Glutamatergic neuron (in vitro differentiated cells): ENCODE results near the gene NET1. TPM values are rescaled to one million over a fixed set of nuclear protein-coding genes. Genes with fewer than 3 reads are reported as not detected.

Experiments used
- DNase-seq: peaks from one replicate; pipeline ENCODE4 v3.0.0; 2022
- H3K27ac Mint-ChIP-seq: one replicate; pipeline ENCODE4 v1.8.0; 2020; ENCODE audit warnings: mild to moderate bottlenecking, mixed read lengths, inconsistent platforms; ENCODE audit not compliant: unreplicated experiment
- H3K27me3 Mint-ChIP-seq: one replicate; pipeline ENCODE4 v1.8.0; 2020; ENCODE audit warnings: mild to moderate bottlenecking, moderate library complexity, mixed read lengths, inconsistent platforms; ENCODE audit not compliant: unreplicated experiment
- H3K36me3 Mint-ChIP-seq: one replicate; pipeline ENCODE4 v1.8.0; 2020; ENCODE audit warnings: mild to moderate bottlenecking, mixed read lengths, inconsistent platforms; ENCODE audit not compliant: unreplicated experiment
- H3K4me1 Mint-ChIP-seq: one replicate; pipeline ENCODE4 v1.8.0; 2020; ENCODE audit warnings: mild to moderate bottlenecking, low read depth, mixed read lengths, inconsistent platforms; ENCODE audit not compliant: unreplicated experiment
- H3K4me3 Mint-ChIP-seq: one replicate; pipeline ENCODE4 v1.8.0; 2020; ENCODE audit warnings: mild to moderate bottlenecking, mixed read lengths, inconsistent platforms; ENCODE audit not compliant: unreplicated experiment
- H3K9me3 Mint-ChIP-seq: one replicate; pipeline ENCODE4 v1.8.0; 2020; ENCODE audit warnings: mild to moderate bottlenecking, moderate library complexity, mixed read lengths, inconsistent platforms; ENCODE audit not compliant: unreplicated experiment
- CTCF ChIP-seq: fragments of 200-600 bp; sonication (generic); IDR thresholded peaks from one replicate; pipeline ENCODE4 v1.5.0; 2021; ENCODE audit not compliant: partially characterized antibody, unreplicated experiment
- total RNA-seq: library from RNA; stranded (reverse); fragmentation: NEBNext Ultra II Directional; extraction: Animal tissue kit (Norgen Biotek cat#: 25700); gene quantifications from one replicate; pipeline ENCODE4 v1.2.1, GENCODE V29; 2021; ENCODE audit not compliant: unreplicated experiment

Gene NET1
- total RNA-seq, 1 donor from 2014 or later: 63.8 TPM

- Mint-ChIP-seq H3K4me1 (no peaks in the 10 kb centered on the region), H3K4me3 (no peak overlapping the region), H3K36me3 (peaks cover 4% of the 10 kb centered on the region), H3K9me3 (peaks cover 2% of the 10 kb centered on the region), H3K27ac (no peak overlapping the region), H3K27me3 (peaks cover 5% of the 10 kb centered on the region)
- TF ChIP-seq CTCF: no peak
- DNase-seq: no peak
Observed at GRCh38 chr10:5476918-5477525, 64.7 kb downstream of the NET1 start.

GRCh38 chr10:5477948-5478693 is 65.8 kb downstream of the NET1 start:
- H3K36me3 Mint-ChIP-seq: no peaks in the 10 kb centered on the region
- no peak for TF ChIP-seq CTCF
- H3K27me3 Mint-ChIP-seq: peaks cover 5% of the 10 kb centered on the region
- H3K4me3 Mint-ChIP-seq: no peak overlapping the region
- H3K27ac Mint-ChIP-seq: no peak overlapping the region
- peaks cover 2% of the 10 kb centered on the region for H3K9me3 Mint-ChIP-seq
- DNase-seq: no peak
- peaks cover 2% of the 10 kb centered on the region for H3K4me1 Mint-ChIP-seq

- H3K4me3 Mint-ChIP-seq: no peak overlapping the region
- no peak overlapping the region for H3K27ac Mint-ChIP-seq
- peaks cover 5% of the 10 kb centered on the region for H3K27me3 Mint-ChIP-seq
Observed at GRCh38 chr10:5478694-5479305, 66.4 kb downstream of the NET1 start.

GRCh38 chr10:5479481-5480161 is 67.3 kb downstream of the NET1 start:
- TF ChIP-seq CTCF: no peak
- Mint-ChIP-seq H3K9me3 (peaks cover 2% of the 10 kb centered on the region), H3K27ac (no peak overlapping the region), H3K4me1 (peaks cover 2% of the 10 kb centered on the region), H3K27me3 (peaks cover 5% of the 10 kb centered on the region), H3K36me3 (no peaks in the 10 kb centered on the region), H3K4me3 (no peak overlapping the region)
- DNase-seq: no peak

More at GRCh38 chr10:5478694-5479305, 66.4 kb downstream of the NET1 start:
- Mint-ChIP-seq H3K4me1 (peaks cover 2% of the 10 kb centered on the region), H3K36me3 (no peaks in the 10 kb centered on the region), H3K9me3 (peaks cover 2% of the 10 kb centered on the region)
- DNase-seq: no peak
- no peak for TF ChIP-seq CTCF
